Heart right ventricle (tissue), 16 donors: ENCODE results near the gene UCK1. TPM values are rescaled to one million over a fixed set of nuclear protein-coding genes. Genes with fewer than 3 reads are reported as not detected.
A peak's percentile ranks its signal among the peaks of the same experiment; 100 is the strongest.
"Not testable (repeated sequence)": the region's sequence is repeated elsewhere in the genome, so short reads cannot be mapped to it uniquely, and the experiment has no call there.

Experiments
- ATAC-seq, 8 donors: fragments of 200-7000 bp; cut with Tn5 transposase; one replicate each; pipeline ENCODE4 v1.9.1; 2020; ENCODE audit warnings: mild to moderate bottlenecking in 8 of 8, moderate library complexity in 8 of 8, moderate number of reproducible peaks in 1 of 8
- DNase-seq, 2 donors: peaks; one replicate each; pipeline ENCODE4 v3.0.0-alpha.2; 2020
- H3K27ac ChIP-seq, 10 donors: fragments of 200-600 bp; sonication (generic) in 2 of 10; one replicate each; pipeline versions ENCODE4 v1.5.0 to v1.8.0; 2020 to 2022; ENCODE audit warnings: mild to moderate bottlenecking in 3 of 10
- H3K27me3 ChIP-seq, 7 donors: fragments of 200-600 bp; one replicate each; pipeline ENCODE4 v1.8.0; 2021 to 2022; ENCODE audit warnings: mild to moderate bottlenecking in 2 of 7
- H3K36me3 ChIP-seq, 9 donors: fragments of 200-600 bp; sonication (generic) in 1 of 9; one replicate each; pipeline versions ENCODE4 v1.5.0 to v1.8.0; 2020 to 2022; ENCODE audit warnings: mild to moderate bottlenecking in 2 of 9
- H3K4me1 ChIP-seq, 9 donors: fragments of 200-600 bp; sonication (generic) in 1 of 9; one replicate each; pipeline versions ENCODE4 v1.5.0 to v1.8.0; 2020 to 2022; ENCODE audit warnings: mild to moderate bottlenecking in 4 of 9
- H3K4me3 ChIP-seq, 10 donors: fragments of 200-600 bp; sonication (generic) in 2 of 10; one replicate each; pipeline versions ENCODE4 v1.5.0 to v1.8.0; 2020 to 2022; ENCODE audit warnings: mild to moderate bottlenecking in 7 of 10, moderate library complexity in 2 of 10
- H3K9me3 ChIP-seq, 11 donors: fragments of 200-600 bp in 10 of 11; sonication (generic) in 2 of 11; one replicate each; pipeline versions ENCODE4 v1.5.0 to v1.8.0; 2013 to 2022; ENCODE audit warnings: mild to moderate bottlenecking in 2 of 11, control low read depth in 1 of 11, moderate library complexity in 1 of 11
- CTCF ChIP-seq, 9 donors: fragments of 200-600 bp; sonication (generic) in 2 of 9; IDR thresholded peaks; one replicate each; pipeline versions ENCODE4 v1.5.0 to v1.8.0; 2021 to 2022; ENCODE audit warnings: antibody characterized with exemption in 9 of 9, mild to moderate bottlenecking in 5 of 9, moderate library complexity in 1 of 9
- WGBS, 2 donors: extraction: QIAGEN DNeasy Blood & Tissue Kit; methylation state at CpG; one replicate each; pipeline ENCODE4 v1.1.7; 2013; ENCODE audit warnings: inconsistent platforms in 1 of 2; 5-methylcytosine and 5-hydroxymethylcytosine counted together
- intact Hi-C, 10 donors: fragments of 100-400 bp; cut with DNase I; formaldehyde crosslinking; loops; one replicate each; pipeline versions ENCODE4 v1.11.1 to v1.14.2; 2022
- polyA plus RNA-seq, 2 donors: library from polyadenylated mRNA; stranded (reverse); fragments of 200-250 nt; gene quantifications; one replicate each; pipeline ENCODE4 v1.2.3, GENCODE V29; 2013
- total RNA-seq, 10 donors: library from RNA; stranded (reverse); fragmentation: NEBNext Ultra II Directional in 3 of 10; extraction: Animal tissue kit (Norgen Biotek cat#: 25700) in 3 of 10; gene quantifications; one replicate each; pipeline versions ENCODE4 v1.2.1 to v1.2.4, GENCODE V29; 2021 to 2023
- donor health status: Arrhythmogenic right ventricular cardiomyopathy.
- donor health status: ischemic (EF 13 %, LVEDD 7.1; RV severe dilation, severe dysfunction).
- donor health status: healthy with polysubstance abuse.
- donor health status: DM: no; HTN: yes; CAD: no.
- donor health status: DM: no; HTN: no; CAD: no.
- donor health status: ischemic (EF 25% LVEDD 6.9; RV normal size, moderate dysfunction).
- donor health status: ischemic (EF 25% LVEDD 5.7; RV mildly dilated, moderate dysfunction).
- donor health status: healthy.
- donor health status: DM: yes; HTN: yes; CAD: no.
- donor health status: Ischemic cardiomyopathy.
- donor health status: ischemic (EF 35%, LVEDD 5.7; RV mildly dilated, moderate dysfunction).
- donor health status: nonischemic (EF 11% LVEDD 7.7; RV severe dilation, severe dysfunction).
- donor health status: DM: yes; HTN: yes; CAD: no.
- donor health status: PGD.
- donor health status: ischemic (EF 29% LVEDD 5.4; RV normal size, mild dysfunction).
- donor health status: nonischemic (EF 23%, LVEDD 6.1; RV moderate dilation, normal function).

UCK1 gene
- total and polyA plus RNA-seq, 12 donors = 16.6 to 32.7 (median 22.6) TPM

- Histone ChIP-seq H3K4me1 (peaks cover 0 to 31% (median 10%) of the 10 kb centered on the region in 9 donors), H3K9me3 (peaks cover 0 to 17% (median 0%) of the 10 kb centered on the region in 11 donors), H3K4me3 (no peak overlapping the region), H3K27me3 (no peaks in the 10 kb centered on the region), H3K27ac (peak overlapping the region in 9 of 10 donors; percentile 55 to 89 (median 72)), H3K36me3 (peaks cover 0 to 92% (median 50%) of the 10 kb centered on the region in 9 donors)
- ATAC-seq (peak; percentile 21 to 76 (median 53)), DNase-seq (no peak)
- 74 to 77% methylated on average over 9 of the region's 9 CpGs for WGBS, 2 donors
- intact Hi-C loops = loop anchor here in 1 of 10 donors (1.0 kb wide), 1 partner anchor 32 kb away; no protein-coding TSS in a partner anchor
- TF ChIP-seq CTCF (IDR thresholded peaks at IDR 0.05) = no peak
Observed at GRCh38 chr9:131516930-131517329, 14.1 kb downstream of the UCK1 start.

GRCh38 chr9:131516100-131516499 lies 15.0 kb downstream of the UCK1 start:
- 81 to 92% methylated on average over 15 of the region's 15 CpGs for WGBS, 2 donors
- ATAC-seq (no peak), DNase-seq (no peak)
- H3K4me3 ChIP-seq = no peak overlapping the region
- H3K27ac ChIP-seq = no peak overlapping the region
- H3K36me3 ChIP-seq = peaks cover 0 to 92% (median 50%) of the 10 kb centered on the region in 9 donors
- peaks cover 0 to 17% (median 0%) of the 10 kb centered on the region in 11 donors for H3K9me3 ChIP-seq
- intact Hi-C loops = no loop called here
- H3K27me3 ChIP-seq = no peaks in the 10 kb centered on the region
- peaks cover 0 to 31% (median 10%) of the 10 kb centered on the region in 9 donors for H3K4me1 ChIP-seq
- no peak for TF ChIP-seq CTCF (IDR thresholded peaks at IDR 0.05)

DNA sequence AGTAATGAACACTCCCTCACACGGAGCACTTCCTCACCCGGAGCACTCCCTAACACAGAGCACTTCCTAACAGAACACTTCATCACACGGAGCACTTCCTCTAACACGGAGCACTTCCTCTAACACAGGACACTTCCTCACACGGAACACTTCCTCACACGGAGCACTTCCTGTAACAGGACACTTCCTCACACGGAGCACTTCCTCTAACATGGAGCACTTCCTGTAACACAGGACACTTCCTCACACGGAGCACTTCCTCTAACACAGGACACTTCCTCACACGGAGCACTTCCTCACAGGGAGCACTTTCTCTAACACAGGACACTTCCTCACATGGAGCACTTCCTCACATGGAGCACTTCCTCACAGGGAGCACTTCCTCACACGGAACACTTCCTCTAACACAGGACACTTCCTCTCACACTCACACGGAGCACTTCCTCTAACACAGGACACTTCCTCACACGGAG lies 15.5 kb downstream of the UCK1 start:
- H3K27ac ChIP-seq, H3K27me3 ChIP-seq, H3K4me3 ChIP-seq, ATAC-seq, intact Hi-C loops, DNase-seq: not testable (repeated sequence)
- WGBS, 2 donors = 68 to 72% methylated on average over 12 of the region's 12 CpGs
- Histone ChIP-seq H3K4me1 (peaks cover 0 to 31% (median 10%) of the 10 kb centered on the region in 9 donors), H3K36me3 (peaks cover 0 to 92% (median 50%) of the 10 kb centered on the region in 9 donors), H3K9me3 (peaks cover 0 to 17% (median 0%) of the 10 kb centered on the region in 11 donors)

GRCh38 chr9:131513177-131513576 lies 17.9 kb downstream of the UCK1 start:
- ATAC-seq (no peak), DNase-seq (no peak)
- Histone ChIP-seq H3K27ac (no peak overlapping the region), H3K27me3 (no peaks in the 10 kb centered on the region), H3K9me3 (peaks cover 0 to 17% (median 0%) of the 10 kb centered on the region in 11 donors), H3K4me3 (no peak overlapping the region), H3K4me1 (peaks cover 0 to 15% (median 5%) of the 10 kb centered on the region in 9 donors), H3K36me3 (peaks cover 0 to 88% (median 38%) of the 10 kb centered on the region in 9 donors)
- TF ChIP-seq CTCF (IDR thresholded peaks at IDR 0.05) = no peak
- WGBS, 2 donors = 93 to 94% methylated on average over 15 of the region's 15 CpGs
- intact Hi-C loops = no loop called here

DNA sequence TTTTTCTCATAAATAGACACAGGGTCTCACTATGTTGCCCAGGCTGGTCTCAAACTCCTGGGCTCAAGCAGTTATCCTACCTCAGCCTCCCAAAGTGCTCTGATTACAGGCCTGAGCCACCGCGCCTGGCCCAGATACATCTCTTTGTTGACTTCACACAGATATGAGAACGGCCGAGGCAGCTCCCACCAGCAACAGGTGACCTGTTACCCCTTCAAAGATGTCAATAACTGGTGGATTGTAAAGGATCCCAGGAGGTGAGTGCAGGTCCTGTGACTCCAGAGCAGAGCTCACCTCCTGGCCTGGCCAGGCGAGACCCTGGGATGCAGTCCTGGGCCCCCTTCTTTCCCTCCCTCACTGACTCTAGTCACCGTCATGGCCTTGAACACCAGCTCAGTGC lies 19.2 kb downstream of the UCK1 start:
- Histone ChIP-seq H3K4me3 (no peak overlapping the region), H3K36me3 (peaks cover 0 to 91% (median 41%) of the 10 kb centered on the region in 9 donors), H3K9me3 (peaks cover 0 to 17% (median 0%) of the 10 kb centered on the region in 11 donors), H3K4me1 (peaks cover 0 to 4% (median 0%) of the 10 kb centered on the region in 9 donors), H3K27me3 (no peaks in the 10 kb centered on the region), H3K27ac (no peak overlapping the region)
- no peak for TF ChIP-seq CTCF (IDR thresholded peaks at IDR 0.05)
- intact Hi-C loops = no loop called here
- no peak for DNase-seq
- ATAC-seq = no peak
- 95 to 97% methylated on average over 6 of the region's 6 CpGs for whole genome bisulfite sequencing, 2 donors
